HepG2 (cell line): ENCODE measurements around the gene ZNF804B. TPM values are rescaled to one million over a fixed set of nuclear protein-coding genes. Genes with fewer than 3 reads are reported as not detected.

Experiments
- ATAC-seq: fragments of 200-7000 bp; cut with Tn5 transposase; 3 replicates; pipeline ENCODE4 v1.9.1; 2020; ENCODE audit warnings: mild to moderate bottlenecking, moderate library complexity
- BruUV-seq: library from RNA; stranded (reverse); fragments of 400-500 nt; replicated peaks from 2 replicates; lab custom pipeline; 2021; lab: Mats Ljungman, UMichigan
- CTCF ChIA-PET: fragments of 300-600 bp; formaldehyde crosslinking; extraction: SDS; loops from one replicate; lab custom pipeline; 2021; ENCODE audit warnings: low total read pairs, inconsistent platforms, low intra/inter-chr PET ratio; lab: Yijun Ruan, JAX
- POLR2A ChIA-PET: fragments of 350-600 bp; sonication (Branson Sonifier 250); formaldehyde crosslinking; loops from one replicate; lab custom pipeline; 2020; ENCODE audit warnings: antibody characterized with exemption, inconsistent platforms; lab: Yijun Ruan, JAX
- DNase-seq: peaks from one replicate; pipeline ENCODE4 v3.0.0-alpha.2; 2015; ENCODE audit warnings: low spot score
- FAIRE-seq: peaks from 3 replicates; lab custom pipeline; 2011; peaks lifted over from hg19 to GRCh38; lab: Jason Lieb, UNC
- H2AFZ ChIP-seq: one replicate; pipeline ENCODE4 v1.6.1; 2011; ENCODE audit warnings: low read length, inconsistent platforms
- H3K27ac ChIP-seq: fragments of 300-600 bp; 3 replicates; pipeline ENCODE4 v1.8.0; 2011; ENCODE audit warnings: mixed run types, mild to moderate bottlenecking, mixed read lengths, low read length, inconsistent platforms; ENCODE audit not compliant: insufficient read depth; ENCODE audit errors: extremely low read length
- H3K27me3 ChIP-seq, 2 experiments: fragments of 200-600 bp in 1 of 2; 2 replicates in 1 of 2; 3 replicates in 1 of 2; pipeline versions ENCODE4 v1.6.0 to v1.8.0; 2011; ENCODE audit warnings: low read length in 2 of 2, mild to moderate bottlenecking in 2 of 2, moderate library complexity in 2 of 2, inconsistent platforms in 1 of 2; ENCODE audit not compliant: insufficient read depth in 2 of 2, control insufficient read depth in 1 of 2
- H3K36me3 ChIP-seq, 2 experiments: fragments of 200-600 bp in 1 of 2; replicated peaks in 1 of 2; 2 replicates in 1 of 2; 3 replicates in 1 of 2; pipeline versions ENCODE4 v1.5.1 to v1.8.0; 2011; ENCODE audit warnings: low read length in 2 of 2, inconsistent platforms in 1 of 2; ENCODE audit not compliant: insufficient read depth in 2 of 2, control insufficient read depth in 1 of 2
- H3K4me1 ChIP-seq: 2 replicates; pipeline ENCODE4 v1.5.1; 2012; ENCODE audit warnings: low read length, inconsistent platforms; ENCODE audit not compliant: insufficient read depth
- H3K4me2 ChIP-seq: 2 replicates; pipeline ENCODE4 v1.6.0; 2011; ENCODE audit warnings: low read depth, low read length, inconsistent platforms
- H3K4me3 ChIP-seq, 3 experiments: fragments of 200-600 bp in 1 of 3; sonication (generic), shearing (Covaris generic) in 1 of 3; replicated peaks in 1 of 3; 2 replicates each; pipeline ENCODE4 v1.5.1; 2011 to 2016; ENCODE audit warnings: low read length in 3 of 3, inconsistent platforms in 2 of 3, low read depth in 2 of 3, mild to moderate bottlenecking in 2 of 3, control low read depth in 1 of 3, mixed read lengths in 1 of 3; ENCODE audit not compliant: insufficient read depth in 1 of 3
- H3K79me2 ChIP-seq: one replicate; pipeline ENCODE4 v1.6.1; 2011; ENCODE audit warnings: low read length, inconsistent platforms; ENCODE audit not compliant: insufficient read depth
- H3K9ac ChIP-seq: 2 replicates; pipeline ENCODE4 v1.6.0; 2011; ENCODE audit warnings: mild to moderate bottlenecking, low read depth, low read length, inconsistent platforms; ENCODE audit not compliant: insufficient read depth
- H3K9me3 ChIP-seq: 2 replicates; pipeline ENCODE4 v1.5.1; 2012; ENCODE audit warnings: mild to moderate bottlenecking, low read length
- H4K20me1 ChIP-seq: 2 replicates; pipeline ENCODE4 v1.6.0; 2011; ENCODE audit warnings: inconsistent platforms, mild to moderate bottlenecking, low read length, moderate library complexity; ENCODE audit not compliant: insufficient read depth
- CENPX ChIP-seq: sonication (generic); formaldehyde crosslinking; IDR thresholded peaks from 2 replicates; pipeline ENCODE4 v1.9.0; 2021; ENCODE audit warnings: mild to moderate bottlenecking, missing genetic modification reagents, moderate library complexity
- EHMT2 ChIP-seq: fragments of 200-600 bp; sonication (generic); IDR thresholded peaks from 2 replicates; pipeline ENCODE4 v1.7.0; 2017; ENCODE audit warnings: antibody characterized with exemption, low read depth, low read length, borderline replicate concordance
- EZH2 ChIP-seq: conservative IDR thresholded peaks from 2 replicates; pipeline ENCODE4 v1.6.1; 2012; ENCODE audit warnings: mild to moderate bottlenecking, low read depth, low read length, moderate library complexity
- GPN1 ChIP-seq: sonication (generic); formaldehyde crosslinking; IDR thresholded peaks from 2 replicates; pipeline ENCODE4 v1.5.1; 2020; ENCODE audit warnings: missing genetic modification reagents, borderline replicate concordance
- HDAC6 ChIP-seq: fragments of 200-600 bp; sonication (generic); IDR thresholded peaks from 2 replicates; pipeline ENCODE4 v1.7.0; 2017; ENCODE audit warnings: mild to moderate bottlenecking, antibody characterized with exemption, low read length, low read depth
- MED8 ChIP-seq: sonication (generic); formaldehyde crosslinking; IDR thresholded peaks from 2 replicates; pipeline ENCODE4 v1.8.1; 2023; ENCODE audit warnings: mild to moderate bottlenecking, missing genetic modification reagents; ENCODE audit not compliant: insufficient replicate concordance
- NRL ChIP-seq: sonication (generic); formaldehyde crosslinking; IDR thresholded peaks from 2 replicates; pipeline ENCODE4 v1.5.0; 2020; ENCODE audit warnings: missing genetic modification reagents, mild to moderate bottlenecking, moderate library complexity, borderline replicate concordance
- RNF2 ChIP-seq: fragments of 450-650 bp; conservative IDR thresholded peaks from 2 replicates; pipeline ENCODE4 v1.6.1; 2016; ENCODE audit warnings: low read depth
- STAG1 ChIP-seq: sonication (generic); formaldehyde crosslinking; IDR thresholded peaks from 2 replicates; pipeline ENCODE4 v1.4.0; 2020; ENCODE audit warnings: missing genetic modification reagents
- ZBTB21 ChIP-seq: sonication (generic); formaldehyde crosslinking; IDR thresholded peaks from 2 replicates; pipeline ENCODE4 v1.4.0; 2020; ENCODE audit warnings: missing genetic modification reagents
- ZNF607 ChIP-seq: sonication (generic); formaldehyde crosslinking; IDR thresholded peaks from 2 replicates; pipeline ENCODE4 v1.5.1; 2020; ENCODE audit warnings: missing genetic modification reagents, mild to moderate bottlenecking, borderline replicate concordance
- ZNF781 ChIP-seq: sonication (generic); formaldehyde crosslinking; IDR thresholded peaks from 2 replicates; pipeline ENCODE4 v1.5.1; 2020; ENCODE audit warnings: borderline replicate concordance, mild to moderate bottlenecking, missing genetic modification reagents; ENCODE audit errors: not compliant biosample characterization
- WGBS: methylation state at CpG from one replicate; pipeline ENCODE4 v1.1.6; 2017; ENCODE audit warnings: low lambda C conversion rate; 5-methylcytosine and 5-hydroxymethylcytosine counted together
- in situ Hi-C: cut with HindIII; loops from 2 replicates; pipeline ENCODE4 v1.10.0; 2017; ENCODE audit warnings: low pct_unique_long_range_greater_than_20kb; ENCODE audit not compliant: extremely low pct_ligation_motif_present
- intact Hi-C: fragments of 100-400 bp; cut with micrococcal nuclease; formaldehyde crosslinking; loops from one replicate; pipeline ENCODE4 v1.10.0; 2022; ENCODE audit not compliant: unreplicated experiment
- polyA plus RNA-seq, 8 experiments: library from polyadenylated mRNA; depleted of rRNA in 3 of 8; stranded (reverse) in 7 of 8; unstranded in 1 of 8; fragments of >200 nt; fragmentation: Illumina TruSeq in 4 of 8; extraction: Trizol in 4 of 8; gene quantifications; 2 replicates each; pipeline versions ENCODE4 v1.2.1 to v1.2.3, GENCODE V29; 2011 to 2016; ENCODE audit warnings: low read depth in 4 of 8, missing spikeins in 1 of 8, mixed read lengths in 1 of 8; ENCODE audit not compliant: insufficient read depth in 1 of 8
- total RNA-seq, 5 experiments: library from RNA; depleted of rRNA; stranded (reverse); fragments of >200 nt; fragmentation: Illumina TruSeq; extraction: Trizol; gene quantifications; 2 replicates each; pipeline ENCODE4 v1.2.3, GENCODE V29; 2016; ENCODE audit warnings: low read depth in 1 of 5
- TF ChIP-seq, protein P1 (sequence below): sonication (generic); formaldehyde crosslinking; IDR thresholded peaks from 2 replicates; pipeline ENCODE4 v1.8.0; 2022; ENCODE audit warnings: mild to moderate bottlenecking, missing genetic modification reagents
- TF ChIP-seq, protein P2 (sequence below): sonication (generic); formaldehyde crosslinking; IDR thresholded peaks from 2 replicates; pipeline ENCODE4 v1.4.0; 2020; ENCODE audit warnings: missing genetic modification reagents

Gene ZNF804B
- total and polyA plus RNA-seq, 2 of the 13 experiments (the other 11 are each of a cell fraction or from before 2014, with no cell fraction given), result not detected

DNA sequence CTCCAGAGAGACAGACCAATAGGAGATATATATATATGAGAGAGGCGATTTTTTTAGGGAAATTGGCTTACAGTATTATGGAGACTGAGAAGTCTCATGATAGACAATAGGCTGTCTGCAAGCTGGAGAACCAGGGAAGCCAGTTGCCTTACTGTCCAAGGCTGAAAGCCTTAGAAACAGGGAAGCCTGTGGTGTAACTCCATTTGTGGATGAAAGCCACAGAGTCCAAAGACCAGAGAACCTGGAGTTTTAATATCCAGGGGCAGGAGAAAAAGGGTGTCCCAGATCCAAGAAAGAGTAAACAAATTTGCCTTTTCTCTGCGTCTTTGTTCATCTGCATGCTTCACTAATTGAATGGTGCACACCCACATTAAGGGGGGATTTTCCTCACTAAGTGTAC lies 107.7 kb downstream of the ZNF804B start:
- POLR2A ChIA-PET, result no interaction called here
- WGBS, result 0% methylated on average over 2 of the region's 2 CpGs
- Histone ChIP-seq H3K9me3 (no peaks in the 10 kb centered on the region; the same call in 1 of the 2 replicates), H2AFZ (no peak overlapping the region), H3K9ac (no peak overlapping the region), H3K36me3 (no peaks in the 10 kb centered on the region), H3K27me3 (no peaks in the 10 kb centered on the region), H3K79me2 (no peaks in the 10 kb centered on the region), H4K20me1 (no peaks in the 10 kb centered on the region), H3K4me1 (no peaks in the 10 kb centered on the region), H3K4me2 (no peak overlapping the region), H3K27ac (no peak overlapping the region), H3K4me3 (no peak overlapping the region)
- intact Hi-C loops, result no loop called here
- TF ChIP-seq CENPX (CRISPR knock-in tag) (no peak), ZNF607 (CRISPR knock-in tag) (no peak), EHMT2 (no peak), ZBTB21 (no peak), STAG1 (CRISPR knock-in tag) (no peak), HDAC6 (no peak), MED8 (CRISPR knock-in tag) (no peak), EZH2 (no peak), NRL (CRISPR knock-in tag) (no peak), RNF2 (no peak), ZNF781 (CRISPR knock-in tag) (no peak), GPN1 (CRISPR knock-in tag) (no peak)
- TF ChIP-seq, protein P1, sequence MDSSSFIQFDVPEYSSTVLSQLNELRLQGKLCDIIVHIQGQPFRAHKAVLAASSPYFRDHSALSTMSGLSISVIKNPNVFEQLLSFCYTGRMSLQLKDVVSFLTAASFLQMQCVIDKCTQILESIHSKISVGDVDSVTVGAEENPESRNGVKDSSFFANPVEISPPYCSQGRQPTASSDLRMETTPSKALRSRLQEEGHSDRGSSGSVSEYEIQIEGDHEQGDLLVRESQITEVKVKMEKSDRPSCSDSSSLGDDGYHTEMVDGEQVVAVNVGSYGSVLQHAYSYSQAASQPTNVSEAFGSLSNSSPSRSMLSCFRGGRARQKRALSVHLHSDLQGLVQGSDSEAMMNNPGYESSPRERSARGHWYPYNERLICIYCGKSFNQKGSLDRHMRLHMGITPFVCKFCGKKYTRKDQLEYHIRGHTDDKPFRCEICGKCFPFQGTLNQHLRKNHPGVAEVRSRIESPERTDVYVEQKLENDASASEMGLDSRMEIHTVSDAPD, result no peak
- TF ChIP-seq, protein P2, sequence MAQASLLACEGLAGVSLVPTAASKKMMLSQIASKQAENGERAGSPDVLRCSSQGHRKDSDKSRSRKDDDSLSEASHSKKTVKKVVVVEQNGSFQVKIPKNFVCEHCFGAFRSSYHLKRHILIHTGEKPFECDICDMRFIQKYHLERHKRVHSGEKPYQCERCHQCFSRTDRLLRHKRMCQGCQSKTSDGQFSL (CRISPR knock-in tag), result no peak
- no peak for DNase-seq
- FAIRE-seq, result no peak
- no TSS peak for BruUV-seq
- CTCF ChIA-PET, result no interaction called here
- no peak for ATAC-seq
- in situ Hi-C loops, result no loop called here
